ENCODE data around the gene BCO2. TPM values are rescaled to one million over a fixed set of nuclear protein-coding genes. Genes with fewer than 3 reads are reported as not detected.

BCO2 gene
- total RNA-seq, 1 donor from 2014 or later = 0.33 TPM

DNA sequence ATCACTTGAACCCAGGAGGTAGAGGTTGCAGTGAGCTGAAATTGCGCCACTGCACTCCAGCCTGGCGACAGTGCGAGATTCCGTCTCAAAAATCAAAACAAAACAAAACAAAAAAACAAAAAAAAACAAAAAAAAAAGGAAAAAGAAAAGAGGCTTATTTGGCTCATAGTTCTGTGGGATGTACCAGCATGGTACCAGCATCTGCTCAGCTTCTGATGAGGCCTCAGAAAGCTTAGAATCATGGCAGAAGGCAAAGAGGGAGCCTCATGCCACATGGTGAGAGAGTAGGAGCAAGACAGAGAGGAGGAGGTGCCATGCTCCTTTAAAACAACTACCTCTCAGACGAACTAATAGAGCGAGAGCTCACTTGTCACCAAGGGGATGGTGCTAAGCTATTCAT lies 40.3 kb downstream of the BCO2 start:
- DNase-seq (ENCODE audit: low read depth, low spot score) = no peak

GRCh38 chr11:112216561-112217105 lies 41.3 kb downstream of the BCO2 start:
- no peak for DNase-seq (ENCODE audit: low read depth, low spot score)

DNA sequence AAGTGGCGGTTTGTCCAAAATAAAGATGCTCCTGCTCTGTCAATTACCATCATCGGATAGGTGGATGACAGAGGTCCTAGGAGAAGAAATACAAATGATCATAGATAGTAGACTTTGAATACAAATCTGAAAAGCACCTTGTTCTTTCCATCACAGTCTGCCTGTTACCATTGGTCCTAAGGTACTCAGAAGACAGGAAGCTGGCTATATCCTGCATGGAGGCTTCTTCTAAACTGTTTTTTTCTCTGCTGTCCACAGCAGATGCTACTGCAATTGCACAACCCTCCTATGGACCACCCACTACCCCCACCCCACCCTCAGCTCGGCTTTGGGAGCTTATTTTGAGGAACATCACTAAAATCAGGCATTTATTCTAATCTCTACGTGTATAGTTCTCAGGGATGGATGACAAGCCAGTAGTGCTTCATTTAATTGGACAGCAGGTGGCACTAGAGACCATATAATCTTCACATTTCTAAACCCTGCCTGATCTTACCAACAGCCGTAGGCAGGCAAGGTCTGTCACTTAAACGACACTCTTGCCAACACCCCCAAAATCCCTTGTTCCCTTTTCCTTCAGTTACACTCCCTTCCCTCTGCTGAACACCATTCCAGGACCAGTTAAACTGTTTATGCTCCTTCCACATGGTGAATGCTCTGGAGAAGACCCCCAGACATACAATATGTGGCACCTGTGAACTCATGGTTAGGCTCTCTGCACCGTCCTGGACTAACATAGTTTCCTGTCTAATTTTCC lies 44.3 kb downstream of the BCO2 start:
- peak; percentile 58 for DNase-seq (ENCODE audit: low read depth, low spot score)

DNA sequence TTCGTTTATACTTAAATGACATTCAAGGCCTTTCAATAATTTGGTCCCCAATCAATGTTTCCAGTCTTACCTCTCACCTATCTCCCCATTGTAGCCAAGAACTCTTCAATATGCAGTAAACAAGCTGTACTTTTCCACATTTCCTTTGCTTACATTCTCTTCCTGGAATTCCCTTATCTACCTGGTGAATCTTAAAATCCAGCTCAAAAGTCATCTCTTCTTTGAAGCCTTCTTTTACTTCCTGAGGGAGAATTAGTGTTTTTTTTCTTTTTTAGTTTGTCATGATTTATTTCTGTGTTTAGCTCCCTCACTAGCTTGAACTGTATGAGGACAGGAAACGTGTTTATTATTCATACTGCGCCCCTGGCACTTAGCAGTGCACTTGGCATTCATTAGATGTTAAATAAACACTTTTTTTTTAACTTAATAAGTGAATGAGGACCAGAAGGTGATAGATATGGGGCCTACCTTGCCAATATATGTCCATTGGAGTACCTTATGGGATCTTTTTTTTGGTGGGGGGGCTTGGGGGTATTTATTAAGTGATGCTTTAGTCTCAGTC lies 46.0 kb downstream of the BCO2 start:
- peak; percentile 19 for DNase-seq (ENCODE audit: low read depth, low spot score)

- DNase-seq (ENCODE audit: low read depth, low spot score) = no peak
Observed at GRCh38 chr11:112222303-112222702, 47.0 kb downstream of the BCO2 start.

DNA sequence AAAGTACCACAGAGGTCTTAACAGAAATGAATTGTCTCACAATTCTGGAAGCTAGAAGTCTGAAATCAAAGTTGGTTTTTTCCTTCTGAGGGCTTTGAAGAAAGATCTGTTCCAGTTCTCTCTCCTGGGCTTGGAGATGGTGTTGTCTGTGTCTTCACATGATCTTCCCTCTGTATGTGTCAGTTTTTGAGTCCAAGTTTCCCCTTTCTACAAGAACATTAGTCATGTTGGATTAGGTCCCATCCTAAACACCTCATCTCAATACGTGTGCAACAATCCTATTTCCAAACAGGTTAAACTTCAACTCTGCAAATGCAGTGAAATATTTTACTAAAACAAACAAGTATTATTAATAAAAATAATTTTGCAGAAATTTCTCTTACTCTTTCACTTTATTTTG lies 47.8 kb downstream of the BCO2 start:
- no peak for DNase-seq (ENCODE audit: low read depth, low spot score)

- no peak for DNase-seq (ENCODE audit: low read depth, low spot score)
Observed at GRCh38 chr11:112223754-112224532, 48.6 kb downstream of the BCO2 start.

DNA sequence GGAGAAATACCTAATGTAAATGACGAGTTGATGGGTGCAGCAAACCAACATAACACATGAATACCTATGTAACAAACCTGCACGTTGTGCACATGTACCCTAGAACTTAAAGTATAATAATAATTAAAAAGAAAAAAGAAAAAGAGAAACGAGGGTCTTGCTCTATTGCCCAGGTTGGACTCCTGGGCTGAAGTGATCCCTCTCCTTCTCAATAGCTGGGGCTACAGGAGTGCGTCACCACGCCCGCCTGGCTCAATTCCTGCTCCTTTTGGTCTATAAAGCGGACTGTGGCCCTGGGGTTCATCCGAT lies 50.4 kb downstream of the BCO2 start:
- DNase-seq (ENCODE audit: low read depth, low spot score) = no peak

DNA sequence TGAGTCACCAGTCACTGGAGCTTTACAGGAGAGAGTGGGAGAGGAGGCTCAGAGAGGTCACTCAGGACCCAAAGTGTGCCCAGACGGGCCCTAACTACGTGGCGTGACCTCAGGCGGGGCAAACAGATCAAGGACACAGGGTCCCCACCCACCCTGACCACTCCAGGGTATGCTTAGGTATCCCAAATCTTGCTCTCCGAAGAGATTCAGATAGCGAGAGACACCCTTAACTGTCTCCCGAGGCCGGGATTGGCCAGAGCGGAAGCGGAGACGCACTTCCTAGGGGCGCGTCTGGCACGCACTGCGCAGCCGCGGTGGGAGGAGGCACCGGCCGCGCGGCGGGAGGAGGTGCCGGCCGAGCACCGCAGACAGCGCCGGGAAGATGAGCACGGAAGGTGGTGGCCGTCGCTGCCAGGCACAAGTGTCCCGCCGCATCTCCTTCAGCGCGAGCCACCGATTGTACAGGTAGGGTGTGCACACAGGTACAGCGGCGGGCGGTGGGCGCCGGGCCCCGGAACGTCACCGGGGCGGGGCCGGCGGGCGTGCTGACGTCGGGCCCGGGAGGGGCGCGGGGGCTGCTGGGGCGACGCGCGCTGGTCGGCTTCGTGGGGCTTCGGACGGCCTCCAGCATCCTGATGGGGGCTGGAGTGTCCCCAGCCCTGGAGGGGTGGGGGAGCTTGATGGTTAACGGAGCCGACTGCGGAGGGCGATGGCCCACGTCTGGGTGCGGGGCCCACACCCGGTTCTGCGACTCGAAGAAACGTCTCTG lies 50.9 kb downstream of the BCO2 start, which contains the start of gene PTS:
TSS of gene PTS (plus strand) at position 367 of the 769 bp plus-strand sequence. CDS start at position 383, 16 bp downstream.
- DNase-seq (ENCODE audit: low read depth, low spot score) = peak; percentile 51

DNA sequence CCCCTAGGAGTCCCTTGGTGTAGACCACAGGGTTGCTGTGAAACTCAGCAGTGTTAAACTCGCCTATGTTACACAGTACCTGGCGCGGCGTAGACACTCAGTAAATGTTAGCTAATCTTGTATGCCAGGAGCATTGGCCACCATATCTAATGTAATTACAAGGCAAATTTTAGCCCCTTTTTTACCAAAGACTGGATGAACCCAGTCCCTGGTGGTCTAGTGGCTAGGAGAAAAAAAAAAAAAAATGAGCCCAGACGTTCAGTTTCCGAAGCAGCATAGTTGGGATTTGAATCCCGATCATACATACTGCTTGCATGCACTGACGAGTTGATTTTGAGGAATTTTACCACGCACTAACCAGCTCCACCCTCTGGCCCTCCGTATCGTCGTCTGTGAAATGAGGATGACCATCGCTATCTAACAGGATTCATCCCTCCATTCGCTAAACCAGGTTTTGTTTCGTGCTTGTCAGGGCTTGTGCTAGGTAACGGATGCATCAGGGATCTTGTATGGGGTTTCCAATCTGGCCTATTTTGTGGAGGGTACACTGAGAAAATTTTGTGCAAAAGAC lies 51.6 kb downstream of the BCO2 start:
- DNase-seq (ENCODE audit: low read depth, low spot score) = no peak

GRCh38 chr11:112227471-112227870 lies 52.2 kb downstream of the BCO2 start:
- DNase-seq (ENCODE audit: low read depth, low spot score) = no peak

DNA sequence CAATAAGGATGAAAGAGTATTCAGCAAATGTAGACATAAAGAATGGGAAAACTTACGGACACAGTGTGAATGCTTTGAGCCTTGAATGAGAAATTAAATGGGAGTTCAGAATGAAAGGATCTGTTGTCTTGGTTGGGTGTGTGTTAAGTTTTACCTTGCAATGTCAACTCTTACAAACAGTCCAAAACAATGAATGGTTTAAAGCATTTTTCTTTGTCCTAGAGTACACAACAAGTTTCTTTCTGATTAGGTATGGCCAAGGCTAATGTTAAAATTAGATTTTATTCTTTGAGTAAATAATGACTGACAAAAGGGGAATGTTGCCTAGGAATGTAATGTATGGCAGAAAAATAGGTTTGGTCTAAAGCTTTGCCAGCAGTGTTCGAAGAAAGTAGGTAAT lies 53.4 kb downstream of the BCO2 start:
- DNase-seq (ENCODE audit: low read depth, low spot score) = no peak

DNA sequence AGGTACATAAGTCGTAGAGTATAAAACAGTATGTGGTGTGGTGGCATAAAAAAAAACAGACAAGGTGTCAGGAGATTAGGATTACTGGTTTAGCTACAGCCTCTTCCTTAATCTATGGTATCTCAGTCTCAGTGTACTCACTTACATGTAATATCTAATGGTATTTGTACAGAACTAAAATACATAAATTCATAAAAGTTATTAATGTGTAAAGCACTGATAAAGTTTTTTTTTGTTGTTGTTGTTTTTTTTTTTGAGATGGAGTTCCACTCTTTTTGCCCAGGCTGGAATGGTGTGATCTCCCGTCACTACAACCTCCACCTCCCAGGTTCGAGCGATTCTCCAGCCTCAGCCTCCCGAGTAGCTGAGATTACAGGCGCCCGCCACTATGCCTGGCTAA lies 53.8 kb downstream of the BCO2 start:
- DNase-seq (ENCODE audit: low read depth, low spot score) = no peak

DNA sequence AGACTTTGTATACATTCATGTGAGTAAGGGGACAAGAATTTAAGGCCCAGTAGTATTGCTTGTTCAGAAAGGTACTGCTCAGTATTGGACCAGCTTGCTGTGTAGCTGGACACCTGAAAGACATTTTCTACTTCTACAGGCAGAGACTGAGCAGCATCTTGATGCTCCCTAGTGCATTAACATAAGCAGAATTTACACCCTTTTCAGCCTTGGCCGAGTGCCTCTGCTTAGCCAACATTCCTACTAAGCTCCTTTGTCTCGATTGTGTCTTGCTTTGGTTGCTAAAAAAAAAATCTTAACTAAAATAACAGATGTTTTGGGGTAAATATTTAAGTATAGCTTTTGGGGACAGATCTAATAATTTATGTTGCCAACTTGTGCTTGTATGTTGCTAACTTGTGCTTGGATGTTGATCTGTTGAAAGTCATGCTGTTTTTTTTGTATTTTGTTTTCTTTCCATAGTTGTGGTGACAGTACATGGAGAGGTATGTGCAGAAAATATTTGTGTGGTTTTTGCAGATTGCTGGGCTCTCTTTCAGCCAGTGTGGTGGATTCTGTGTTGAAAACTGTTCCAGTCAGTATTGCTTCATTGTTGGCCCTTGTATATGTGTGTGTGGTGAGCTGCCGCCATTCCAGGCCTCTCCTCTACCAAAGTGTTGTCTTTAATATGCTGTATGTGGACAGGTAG lies 54.6 kb downstream of the BCO2 start:
- no peak for DNase-seq (ENCODE audit: low read depth, low spot score)

- no peak for DNase-seq (ENCODE audit: low read depth, low spot score)
Observed at GRCh38 chr11:112231952-112232351, 56.6 kb downstream of the BCO2 start.

- no peak for DNase-seq (ENCODE audit: low read depth, low spot score)
Observed at GRCh38 chr11:112235750-112236390, 60.6 kb downstream of the BCO2 start.

GRCh38 chr11:112237451-112237850 lies 62.1 kb downstream of the BCO2 start:
- no peak for DNase-seq (ENCODE audit: low read depth, low spot score)

- no peak for DNase-seq (ENCODE audit: low read depth, low spot score)
Observed at GRCh38 chr11:112238041-112238440, 62.7 kb downstream of the BCO2 start.

DNA sequence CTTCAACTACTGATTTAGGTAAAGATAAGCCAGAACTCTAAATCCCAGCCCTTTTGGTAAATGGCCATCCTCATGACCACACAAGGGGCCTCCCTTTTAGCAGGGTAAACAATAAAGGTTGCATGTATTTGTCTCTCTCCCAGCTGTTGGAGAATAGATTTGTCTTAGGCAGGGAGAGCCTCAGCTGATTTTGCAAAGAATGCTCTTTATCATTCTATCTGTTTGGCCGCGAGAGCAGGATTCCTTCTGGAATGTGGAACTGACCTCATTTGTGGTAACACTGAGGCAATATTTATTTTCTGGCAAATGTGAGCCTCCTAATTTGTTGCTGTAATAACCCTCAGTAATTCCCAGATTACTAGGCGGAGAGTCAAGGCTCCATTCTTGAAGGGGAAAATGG lies 66.2 kb downstream of the BCO2 start:
- DNase-seq (ENCODE audit: low read depth, low spot score) = no peak

DNA sequence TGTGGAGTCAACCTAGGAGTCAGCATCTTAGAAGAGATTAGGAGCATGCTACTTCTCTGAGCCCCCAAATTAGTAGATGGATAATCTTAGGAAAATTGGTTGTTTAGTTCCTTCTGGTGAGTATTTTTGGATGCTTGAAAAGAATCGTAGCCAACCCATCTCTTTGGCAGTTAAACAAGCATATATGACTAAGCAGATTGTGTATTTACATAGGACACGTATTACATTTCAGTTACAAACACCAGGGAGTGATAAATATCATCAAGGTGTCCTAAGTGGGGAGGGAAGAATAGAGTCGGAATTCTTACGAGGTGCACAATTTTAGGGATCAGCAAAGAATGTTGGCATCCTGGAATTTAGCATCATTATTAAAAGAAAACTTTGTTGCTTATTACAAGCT lies 71.9 kb downstream of the BCO2 start:
- DNase-seq (ENCODE audit: low read depth, low spot score) = no peak

All from pulmonary artery endothelial cell (primary cell).